ENCODE results near the gene C9orf153.

DNA sequence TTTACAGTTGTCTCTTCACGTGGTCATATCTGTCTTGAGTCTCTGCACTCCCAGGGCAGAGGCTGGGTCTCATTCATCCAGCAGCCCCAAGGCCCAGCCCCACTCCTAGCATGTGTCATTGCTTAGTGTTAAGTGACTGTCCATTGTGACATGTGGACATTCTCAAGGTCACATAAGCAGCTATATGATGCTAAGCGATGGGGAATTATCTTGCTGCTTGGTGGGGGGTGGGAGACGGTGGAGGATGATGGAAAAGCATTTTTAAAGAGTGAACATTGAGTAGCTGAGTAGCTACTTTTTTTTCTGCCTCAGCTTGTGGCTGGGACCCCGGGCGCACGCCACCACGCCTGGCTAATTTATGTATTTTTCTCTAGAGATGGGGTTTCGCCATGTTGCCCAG, at the start of gene C9orf153:
- TF ChIP-seq EZH2phosphoT487 (IDR thresholded peaks at IDR 0.05; ENCODE audit: borderline replicate concordance) (no peak), TCF7L2 (IDR thresholded peaks at IDR 0.05; ENCODE audit: borderline replicate concordance, extremely low read depth, insufficient read depth, insufficient read length) (no peak), EZH2 (IDR thresholded peaks at IDR 0.05) (no peak), POLR2A (IDR thresholded peaks at IDR 0.05; ENCODE audit: borderline replicate concordance, extremely low read depth, insufficient read depth, insufficient read length) (no peak)
- TF ChIP-seq, protein P1, sequence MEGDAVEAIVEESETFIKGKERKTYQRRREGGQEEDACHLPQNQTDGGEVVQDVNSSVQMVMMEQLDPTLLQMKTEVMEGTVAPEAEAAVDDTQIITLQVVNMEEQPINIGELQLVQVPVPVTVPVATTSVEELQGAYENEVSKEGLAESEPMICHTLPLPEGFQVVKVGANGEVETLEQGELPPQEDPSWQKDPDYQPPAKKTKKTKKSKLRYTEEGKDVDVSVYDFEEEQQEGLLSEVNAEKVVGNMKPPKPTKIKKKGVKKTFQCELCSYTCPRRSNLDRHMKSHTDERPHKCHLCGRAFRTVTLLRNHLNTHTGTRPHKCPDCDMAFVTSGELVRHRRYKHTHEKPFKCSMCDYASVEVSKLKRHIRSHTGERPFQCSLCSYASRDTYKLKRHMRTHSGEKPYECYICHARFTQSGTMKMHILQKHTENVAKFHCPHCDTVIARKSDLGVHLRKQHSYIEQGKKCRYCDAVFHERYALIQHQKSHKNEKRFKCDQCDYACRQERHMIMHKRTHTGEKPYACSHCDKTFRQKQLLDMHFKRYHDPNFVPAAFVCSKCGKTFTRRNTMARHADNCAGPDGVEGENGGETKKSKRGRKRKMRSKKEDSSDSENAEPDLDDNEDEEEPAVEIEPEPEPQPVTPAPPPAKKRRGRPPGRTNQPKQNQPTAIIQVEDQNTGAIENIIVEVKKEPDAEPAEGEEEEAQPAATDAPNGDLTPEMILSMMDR (IDR thresholded peaks at IDR 0.05 in 2 of 3, conservative IDR thresholded peaks at IDR 0.05 in 1 of 3; ENCODE audit: borderline replicate concordance in 1 of 3, insufficient read depth in 1 of 3, low read depth in 2 of 3, low read length in 2 of 3), result no peak
- TF ChIP-seq, protein P2, sequence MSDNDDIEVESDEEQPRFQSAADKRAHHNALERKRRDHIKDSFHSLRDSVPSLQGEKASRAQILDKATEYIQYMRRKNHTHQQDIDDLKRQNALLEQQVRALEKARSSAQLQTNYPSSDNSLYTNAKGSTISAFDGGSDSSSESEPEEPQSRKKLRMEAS (IDR thresholded peaks at IDR 0.05), result no peak

All from HCT116 (cell line).